ACC112 (cell line): Measurements from ENCODE around the gene VPS4A.
A peak's percentile ranks its signal among the peaks of the same experiment; 100 is the strongest.
"Not testable (repeated sequence)": the region's sequence is repeated elsewhere in the genome, so short reads cannot be mapped to it uniquely, and the experiment has no call there.

Experiments used
- H2AFZ ChIP-seq: fragments of 200-600 bp; sonication (generic); one replicate; pipeline ENCODE4 v1.6.0; 2017; ENCODE audit warnings: antibody characterized with exemption, low read length; ENCODE audit not compliant: unreplicated experiment
- H3K27ac ChIP-seq: fragments of 200-600 bp; sonication (generic); 2 replicates; pipeline ENCODE4 v1.5.1; 2014; ENCODE audit warnings: low read depth, mild to moderate bottlenecking, antibody characterized with exemption, low read length, moderate library complexity
- H3K27me3 ChIP-seq: fragments of 200-600 bp; sonication (generic); 2 replicates; pipeline ENCODE4 v1.6.1; 2014; ENCODE audit warnings: mild to moderate bottlenecking, antibody characterized with exemption, low read length, moderate library complexity, mixed read lengths; ENCODE audit not compliant: insufficient read depth
- H3K36me3 ChIP-seq: fragments of 200-600 bp; sonication (generic); 2 replicates; pipeline ENCODE4 v1.6.1; 2016; ENCODE audit warnings: mild to moderate bottlenecking, antibody characterized with exemption, low read length, moderate library complexity, mixed read lengths; ENCODE audit not compliant: insufficient read depth
- H3K4me1 ChIP-seq: fragments of 200-600 bp; sonication (generic); one replicate; pipeline ENCODE4 v1.6.1; 2016; ENCODE audit warnings: low read length, mixed read lengths; ENCODE audit not compliant: insufficient read depth, unreplicated experiment, control insufficient read depth
- H3K4me3 ChIP-seq: fragments of 200-600 bp; sonication (generic); 2 replicates; pipeline ENCODE4 v1.5.1; 2014; ENCODE audit warnings: mild to moderate bottlenecking, low read depth, low read length
- H3K79me2 ChIP-seq: fragments of 200-600 bp; sonication (generic); one replicate; pipeline ENCODE4 v1.6.0; 2016; ENCODE audit warnings: low read length; ENCODE audit not compliant: control insufficient read depth, unreplicated experiment, insufficient read depth

VPS4A gene

DNA sequence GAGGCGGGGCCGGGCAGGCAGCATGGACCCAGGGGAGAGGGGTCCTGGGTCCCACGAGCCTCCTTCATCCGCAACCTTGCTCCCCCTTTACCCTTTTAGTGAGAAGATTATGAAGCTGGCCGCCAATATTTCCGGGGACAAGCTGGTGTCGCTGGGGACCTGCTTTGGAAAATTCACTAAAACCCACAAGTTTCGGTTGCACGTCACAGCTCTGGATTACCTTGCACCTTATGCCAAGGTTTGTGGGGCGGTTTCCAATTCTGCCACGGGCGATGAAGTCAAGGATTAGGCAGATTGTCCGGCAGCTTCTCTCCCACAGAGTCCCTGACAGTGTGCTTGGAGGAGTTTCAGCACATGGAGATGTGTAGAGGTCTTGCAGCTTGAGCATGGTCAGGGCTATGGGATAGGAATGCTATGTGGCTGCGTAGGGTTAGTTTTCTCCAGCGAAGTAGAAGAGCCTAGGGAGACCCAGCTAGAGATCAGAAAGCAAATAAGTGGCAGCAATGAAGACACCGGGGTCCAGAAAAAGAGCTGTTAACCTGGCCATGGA is 29.0 kb downstream of the VPS4A start:
- Histone ChIP-seq H3K36me3 (peaks cover 21% of the 10 kb centered on the region), H3K27ac (peak overlapping the region; percentile 57), H3K79me2 (peaks cover 49% of the 10 kb centered on the region), H3K4me1 (peaks cover 14% of the 10 kb centered on the region), H3K4me3 (peak overlapping the region; percentile 88), H3K27me3 (no peaks in the 10 kb centered on the region), H2AFZ (peak overlapping the region; percentile 66)

DNA sequence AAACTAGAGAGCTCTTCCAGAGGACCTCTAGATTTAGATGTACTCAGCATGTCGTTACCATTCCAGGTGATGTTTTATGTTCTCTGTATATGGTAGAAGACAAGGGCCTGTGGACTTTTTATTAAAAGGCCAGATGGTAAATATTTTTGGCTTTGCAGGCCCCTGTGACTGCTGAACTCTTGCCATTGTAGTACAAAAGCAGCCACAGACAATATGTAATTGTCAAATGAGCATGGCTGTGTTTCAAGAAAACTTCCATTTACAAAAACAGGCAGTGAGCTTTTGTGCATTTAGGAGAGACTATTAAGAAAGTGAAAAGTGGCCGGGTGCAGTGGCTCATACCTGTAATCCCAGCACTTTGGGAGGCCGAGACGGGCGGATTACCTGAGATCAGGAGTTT is 33.0 kb downstream of the VPS4A start:
- H3K27ac ChIP-seq, result no peak overlapping the region
- no peaks in the 10 kb centered on the region for H3K27me3 ChIP-seq
- H3K4me3 ChIP-seq, result no peak overlapping the region
- peaks cover 8% of the 10 kb centered on the region for H3K4me1 ChIP-seq
- no peak overlapping the region for H2AFZ ChIP-seq
- peaks cover 30% of the 10 kb centered on the region for H3K79me2 ChIP-seq
- peaks cover 28% of the 10 kb centered on the region for H3K36me3 ChIP-seq

DNA sequence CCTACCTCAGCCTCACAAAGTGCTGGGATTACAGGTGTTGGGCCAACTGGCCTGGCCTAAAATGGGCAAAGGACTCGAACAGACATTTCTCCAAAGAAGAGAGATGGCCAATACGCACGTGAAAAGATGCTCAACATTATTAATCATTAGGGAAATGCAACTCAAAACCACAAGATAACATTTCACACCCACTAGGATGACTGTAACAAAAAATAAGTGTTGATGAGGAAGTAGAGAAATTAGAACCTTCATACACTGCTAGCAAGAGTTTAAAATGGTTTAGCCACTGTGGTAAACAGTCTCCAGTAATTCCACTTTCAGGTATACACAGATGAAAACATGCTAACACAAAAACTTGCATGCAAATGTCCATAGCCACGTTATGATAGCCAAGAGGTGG is 34.8 kb downstream of the VPS4A start:
- no peaks in the 10 kb centered on the region for H3K27me3 ChIP-seq
- peaks cover 17% of the 10 kb centered on the region for H3K79me2 ChIP-seq
- H3K27ac ChIP-seq, result no peak overlapping the region
- peaks cover 4% of the 10 kb centered on the region for H3K4me1 ChIP-seq
- peaks cover 31% of the 10 kb centered on the region for H3K36me3 ChIP-seq
- H2AFZ ChIP-seq, result no peak overlapping the region
- H3K4me3 ChIP-seq, result no peak overlapping the region

DNA sequence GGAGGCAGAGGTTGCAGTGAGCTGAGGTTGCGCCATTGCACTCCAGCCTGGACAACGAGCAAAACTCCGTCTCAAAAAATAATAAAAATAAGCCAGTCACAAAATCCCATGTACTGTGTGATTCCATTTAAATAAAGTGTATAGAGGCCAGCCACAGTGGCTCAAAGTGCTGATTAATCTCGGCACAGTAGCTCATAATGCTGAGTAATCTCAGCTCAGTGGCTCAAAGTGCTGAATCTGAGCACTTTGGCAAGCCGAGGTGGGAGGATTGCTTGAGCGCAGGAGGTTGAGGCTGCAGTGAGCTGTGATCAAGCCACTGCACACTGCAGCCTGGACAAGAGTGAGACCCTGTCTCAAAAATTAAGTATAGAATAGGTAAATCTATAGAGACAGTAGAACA is 35.5 kb downstream of the VPS4A start:
- no peak overlapping the region for H2AFZ ChIP-seq
- no peak overlapping the region for H3K27ac ChIP-seq
- H3K4me3 ChIP-seq, result no peak overlapping the region
- H3K36me3 ChIP-seq, result peaks cover 24% of the 10 kb centered on the region
- H3K4me1 ChIP-seq, result no peaks in the 10 kb centered on the region
- H3K79me2 ChIP-seq, result peaks cover 9% of the 10 kb centered on the region
- H3K27me3 ChIP-seq, result no peaks in the 10 kb centered on the region

DNA sequence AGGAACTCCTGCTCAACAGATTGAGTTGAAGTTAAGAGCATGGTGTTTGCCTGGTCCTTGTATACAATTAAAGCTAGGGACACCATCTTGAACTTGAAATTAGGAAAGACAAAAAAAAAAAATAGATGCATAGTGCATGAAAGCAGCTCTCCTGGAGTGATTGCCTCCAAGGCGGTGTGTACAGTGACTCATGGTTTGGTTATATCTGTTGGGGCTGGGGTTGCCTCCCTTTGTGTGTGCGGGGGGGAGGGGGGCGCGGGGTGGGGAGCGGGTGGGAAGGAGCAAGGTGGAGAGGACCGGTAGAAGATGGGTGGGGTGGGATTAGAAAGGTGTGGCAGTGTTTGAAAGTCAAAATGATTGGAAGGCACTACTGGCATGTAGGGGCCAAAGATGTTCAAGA is 37.1 kb downstream of the VPS4A start:
- Histone ChIP-seq H3K4me1 (no peaks in the 10 kb centered on the region), H3K27ac (no peak overlapping the region), H3K27me3 (no peaks in the 10 kb centered on the region), H2AFZ (no peak overlapping the region), H3K79me2 (peaks cover 1% of the 10 kb centered on the region), H3K36me3 (peaks cover 15% of the 10 kb centered on the region), H3K4me3 (no peak overlapping the region)

DNA sequence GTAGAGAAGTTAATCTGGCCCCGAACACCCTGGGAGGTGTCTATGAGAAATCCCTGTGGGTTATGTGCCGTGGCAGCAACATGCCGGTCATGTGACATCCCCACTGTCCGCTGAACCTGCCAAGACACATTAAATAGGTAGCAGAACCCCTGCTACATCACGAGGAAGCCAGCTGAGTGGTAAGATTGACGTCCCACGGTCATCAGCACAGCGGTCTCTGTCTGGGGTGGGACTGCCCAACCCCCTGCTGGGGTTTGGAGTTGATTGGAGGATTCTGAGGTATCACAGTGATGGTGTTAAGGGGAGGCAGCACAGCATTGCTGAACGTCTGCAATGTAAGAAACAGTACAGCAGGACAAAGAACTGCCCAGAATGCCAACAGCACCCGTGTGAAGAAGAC is 38.4 kb downstream of the VPS4A start:
- H3K36me3 ChIP-seq, result peaks cover 10% of the 10 kb centered on the region; the same call in 1 of the 2 replicates
- H3K79me2 ChIP-seq, result no peaks in the 10 kb centered on the region
- H3K4me3 ChIP-seq, result no peak overlapping the region
- H3K4me1 ChIP-seq, result no peaks in the 10 kb centered on the region
- no peaks in the 10 kb centered on the region for H3K27me3 ChIP-seq
- no peak overlapping the region for H2AFZ ChIP-seq
- H3K27ac ChIP-seq, result no peak overlapping the region

DNA sequence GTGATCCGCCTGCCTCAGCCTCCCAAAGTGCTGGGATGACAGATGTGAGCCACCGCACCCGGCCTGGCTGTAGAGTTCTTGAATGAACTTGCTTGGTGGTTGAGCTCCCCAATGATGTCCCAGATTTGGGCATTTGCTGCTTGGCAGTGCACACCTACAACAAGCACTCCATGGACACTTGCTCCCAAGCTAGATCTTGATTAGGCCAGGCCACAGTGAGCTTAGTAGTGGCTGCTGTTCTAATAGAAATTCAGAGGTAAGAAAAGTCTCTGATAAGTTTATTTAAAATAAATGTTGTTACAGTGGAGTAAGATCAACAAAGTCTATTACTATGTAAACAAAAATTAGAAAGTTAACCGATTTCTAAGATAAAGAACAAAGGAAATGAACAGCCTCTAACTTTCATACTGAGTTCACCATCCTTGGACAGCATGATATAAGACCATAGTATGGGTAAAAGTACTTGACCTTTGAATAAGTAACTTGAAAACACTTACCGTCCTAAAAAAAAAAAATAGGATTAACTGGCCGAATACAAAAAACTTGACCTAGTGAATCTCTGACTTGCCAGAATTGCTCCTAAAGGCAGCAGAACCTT is 39.5 kb downstream of the VPS4A start:
- Histone ChIP-seq H3K27me3 (no peaks in the 10 kb centered on the region), H3K4me1 (no peaks in the 10 kb centered on the region), H3K27ac (no peak overlapping the region), H3K36me3 (peaks cover 9% of the 10 kb centered on the region; the same call in 1 of the 2 replicates), H3K4me3 (no peak overlapping the region), H2AFZ (no peak overlapping the region), H3K79me2 (no peaks in the 10 kb centered on the region)

DNA sequence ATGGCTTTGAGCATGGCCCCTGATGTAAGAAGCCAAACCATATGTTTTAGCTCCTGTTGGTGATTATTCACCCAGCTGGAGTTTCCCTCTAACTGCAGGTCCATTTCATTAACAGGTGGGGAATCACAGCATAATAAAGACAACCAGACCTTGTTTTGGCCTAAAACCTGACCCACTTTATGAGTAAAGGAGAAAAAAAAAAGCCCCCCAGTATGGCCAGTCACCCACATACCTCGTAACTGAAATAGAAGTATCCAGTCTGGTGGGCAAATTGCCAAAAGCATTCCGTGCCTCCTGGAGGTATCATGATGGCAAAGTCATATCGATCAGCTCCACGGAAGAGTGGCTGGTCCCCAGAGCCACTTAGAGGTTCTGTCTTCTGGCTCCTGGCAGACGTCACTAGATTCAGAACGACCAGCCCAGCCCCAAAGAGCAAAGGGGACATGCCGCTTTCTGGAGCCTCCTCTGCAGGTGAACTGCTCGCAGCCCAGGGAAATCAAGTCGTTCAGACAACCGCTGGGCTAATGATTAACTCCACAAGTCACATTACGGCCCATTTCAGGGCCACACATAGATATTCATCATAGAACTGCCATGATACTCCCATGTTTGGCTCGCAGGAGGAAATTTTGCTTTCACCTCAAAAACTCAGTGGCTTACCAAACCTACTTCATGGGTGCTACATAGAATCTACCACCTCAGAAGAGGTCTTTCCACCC is 40.3 kb downstream of the VPS4A start, which contains the start of gene TMED6:
Gene TMED6 (minus strand): TSS at position 478 of the 719 bp plus-strand sequence. CDS start 33 bp downstream, at position 445.
- H3K4me3 ChIP-seq, result no peak within 1 kb of the TSS
- no peak within 1 kb of the TSS for H3K27ac ChIP-seq

DNA sequence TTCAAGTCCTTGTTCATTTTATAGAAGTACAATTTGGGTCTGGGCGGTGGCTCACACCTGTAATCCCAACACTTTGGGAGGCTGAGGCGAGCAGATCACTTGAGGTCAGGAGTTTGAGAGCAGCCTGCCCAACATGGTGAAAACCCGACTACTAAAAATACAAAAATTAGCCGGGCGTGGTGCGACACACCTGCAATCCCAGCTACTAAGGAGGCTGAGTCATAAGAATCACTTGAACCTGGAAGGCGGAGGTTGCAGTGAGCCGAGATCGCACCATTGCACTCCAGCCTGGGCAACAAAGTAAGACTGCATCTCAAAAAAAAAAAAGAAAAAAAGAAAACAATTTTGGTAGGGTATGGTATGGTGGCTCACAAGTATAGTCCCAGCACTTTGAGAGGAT is 48.9 kb downstream of the VPS4A start:
- H3K27ac ChIP-seq, H3K4me1 ChIP-seq, H3K79me2 ChIP-seq, H3K4me3 ChIP-seq, H3K27me3 ChIP-seq, H3K36me3 ChIP-seq, H2AFZ ChIP-seq: not testable (repeated sequence)

More for the DNA sequence above, 40.3 kb downstream of the VPS4A start, which contains the start of gene TMED6:
- Histone ChIP-seq H3K36me3 (peaks cover 4% of the 10 kb centered on the region; the same call in 1 of the 2 replicates), H3K27me3 (no peaks in the 10 kb centered on the region), H2AFZ (no peak within 1 kb of the TSS), H3K79me2 (no peaks in the 10 kb centered on the region), H3K4me1 (no peaks in the 10 kb centered on the region)

DNA sequence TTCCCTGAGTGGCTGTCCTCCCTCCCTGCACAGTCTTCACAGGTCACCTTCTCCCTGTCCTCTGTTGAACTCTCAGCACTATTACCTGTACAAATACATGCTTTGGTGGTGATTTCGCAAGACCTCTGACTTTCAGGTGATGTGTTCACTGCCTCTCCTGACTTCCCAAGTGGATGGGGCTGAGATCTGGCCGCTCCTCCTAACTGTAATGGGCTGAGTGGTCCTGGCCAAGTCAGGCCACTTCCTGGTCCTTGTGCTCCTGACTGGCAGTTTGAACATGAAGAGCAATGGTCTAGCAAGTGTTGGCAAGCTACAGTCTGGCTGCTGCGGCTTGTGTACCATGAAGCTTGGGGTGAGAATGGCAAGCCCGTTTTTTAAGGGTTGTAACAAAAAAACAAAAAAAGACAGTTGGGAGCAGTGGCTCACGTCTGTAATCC is 52.1 kb downstream of the VPS4A start:
- Histone ChIP-seq H3K79me2 (no peaks in the 10 kb centered on the region), H3K27me3 (no peaks in the 10 kb centered on the region), H2AFZ (no peak overlapping the region), H3K4me1 (no peaks in the 10 kb centered on the region), H3K36me3 (peaks cover 10% of the 10 kb centered on the region; the same call in 1 of the 2 replicates), H3K4me3 (no peak overlapping the region), H3K27ac (no peak overlapping the region)
